OCI-LY1 (cell line): ENCODE results near the gene SH3RF1.

Experiments
- H2AFZ ChIP-seq: fragments of 200-600 bp; sonication (generic), shearing (Covaris generic); 2 replicates; pipeline ENCODE4 v1.6.0; 2014; ENCODE audit warnings: antibody characterized with exemption, mild to moderate bottlenecking, low read length
- H3F3A ChIP-seq: fragments of 200-600 bp; sonication (generic), shearing (Covaris generic); 2 replicates; pipeline ENCODE4 v1.6.0; 2014; ENCODE audit warnings: mild to moderate bottlenecking, antibody characterized with exemption, low read length, moderate library complexity; ENCODE audit not compliant: insufficient read depth
- H3K27ac ChIP-seq: fragments of 200-600 bp; sonication (generic); 2 replicates; pipeline ENCODE4 v1.5.1; 2014; ENCODE audit warnings: low read length, mixed run types, mild to moderate bottlenecking, low read depth; ENCODE audit not compliant: poor library complexity, severe bottlenecking
- H3K27me3 ChIP-seq: fragments of 200-600 bp; sonication (generic); 2 replicates; pipeline ENCODE4 v1.6.0; 2014; ENCODE audit warnings: antibody characterized with exemption, mild to moderate bottlenecking, low read length, moderate library complexity; ENCODE audit not compliant: insufficient read depth
- H3K36me3 ChIP-seq: fragments of 200-600 bp; sonication (generic); 2 replicates; pipeline ENCODE4 v1.6.1; 2014; ENCODE audit warnings: mild to moderate bottlenecking, antibody characterized with exemption, low read length, moderate library complexity, mixed read lengths; ENCODE audit not compliant: insufficient read depth
- H3K4me1 ChIP-seq: fragments of 200-600 bp; sonication (generic); 2 replicates; pipeline ENCODE4 v1.5.1; 2014; ENCODE audit warnings: mild to moderate bottlenecking, low read length, moderate library complexity; ENCODE audit not compliant: insufficient read depth, severe bottlenecking
- H3K4me2 ChIP-seq: fragments of 200-600 bp; sonication (generic), shearing (Covaris generic); 2 replicates; pipeline ENCODE4 v1.6.1; 2014; ENCODE audit warnings: low read length
- H3K4me3 ChIP-seq: fragments of 200-600 bp; sonication (generic); 2 replicates; pipeline ENCODE4 v1.5.1; 2014; ENCODE audit warnings: low read length, low read depth, mild to moderate bottlenecking, mixed read lengths; ENCODE audit not compliant: poor library complexity, severe bottlenecking
- H3K79me2 ChIP-seq: fragments of 200-600 bp; shearing (Covaris generic); 2 replicates; pipeline ENCODE4 v1.6.1; 2016; ENCODE audit warnings: mixed run types, low read length, mixed read lengths; ENCODE audit not compliant: insufficient read depth
- H3K9ac ChIP-seq: fragments of 200-600 bp; sonication (generic), shearing (Covaris generic); 2 replicates; pipeline ENCODE4 v1.6.1; 2014; ENCODE audit warnings: mild to moderate bottlenecking, low read length, mixed read lengths
- H3K9me2 ChIP-seq: fragments of 200-600 bp; sonication (generic), shearing (Covaris generic); 2 replicates; pipeline ENCODE4 v1.6.1; 2014; ENCODE audit warnings: low read depth, mild to moderate bottlenecking, low read length, mixed read lengths
- H3K9me3 ChIP-seq: fragments of 200-600 bp; shearing (Covaris generic); 2 replicates; pipeline ENCODE4 v1.6.1; 2014; ENCODE audit warnings: low read length, mixed read lengths
- H4K20me1 ChIP-seq: fragments of 200-600 bp; sonication (generic), shearing (Covaris generic); 2 replicates; pipeline ENCODE4 v1.6.0; 2016; ENCODE audit warnings: mild to moderate bottlenecking, low read length; ENCODE audit not compliant: insufficient read depth
- EZH2 ChIP-seq: fragments of 200-600 bp; sonication (generic), shearing (Covaris generic); IDR thresholded peaks from 2 replicates; pipeline ENCODE4 v1.8.0; 2017; ENCODE audit warnings: borderline replicate concordance, mixed run types, mild to moderate bottlenecking, antibody characterized with exemption, low read length, moderate library complexity, mixed read lengths
- TF ChIP-seq, protein P1 (sequence below): fragments of 200-600 bp; sonication (generic), shearing (Covaris generic); IDR thresholded peaks from 2 replicates; pipeline ENCODE4 v1.5.1; 2017; ENCODE audit warnings: mild to moderate bottlenecking, antibody characterized with exemption, low read length, moderate library complexity, mixed read lengths

SH3RF1 gene

DNA sequence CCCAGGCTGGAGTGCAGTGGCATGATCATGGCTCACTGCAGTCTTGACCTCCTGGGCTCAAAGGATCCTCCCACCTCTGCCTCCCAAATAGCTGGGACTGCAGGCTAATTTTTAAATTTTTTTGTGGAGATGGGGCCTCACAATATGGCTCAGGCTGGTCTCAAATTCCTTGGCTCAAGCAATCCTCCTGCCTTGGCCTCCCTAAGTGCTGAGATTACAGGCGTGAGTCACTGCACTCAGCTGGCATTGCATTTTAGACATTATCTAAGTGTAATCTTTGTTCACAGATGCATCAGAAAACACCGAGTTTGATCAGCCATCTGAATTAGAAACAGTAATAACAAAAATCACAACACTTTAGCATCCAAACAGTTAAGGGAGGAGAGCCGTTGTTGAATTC is 207.3 kb downstream of the SH3RF1 start:
- Histone ChIP-seq H3K79me2 (no peaks in the 10 kb centered on the region), H3K27me3 (no peaks in the 10 kb centered on the region), H3K9me2 (no peaks in the 10 kb centered on the region), H4K20me1 (no peaks in the 10 kb centered on the region), H3K9ac (no peak overlapping the region), H3K36me3 (no peaks in the 10 kb centered on the region), H3K27ac (no peak overlapping the region), H3F3A (no peaks in the 10 kb centered on the region), H2AFZ (no peak overlapping the region), H3K4me3 (no peak overlapping the region), H3K4me1 (peaks cover 5% of the 10 kb centered on the region), H3K4me2 (no peak overlapping the region), H3K9me3 (no peaks in the 10 kb centered on the region)
- TF ChIP-seq EZH2 = no peak
- TF ChIP-seq, protein P1, sequence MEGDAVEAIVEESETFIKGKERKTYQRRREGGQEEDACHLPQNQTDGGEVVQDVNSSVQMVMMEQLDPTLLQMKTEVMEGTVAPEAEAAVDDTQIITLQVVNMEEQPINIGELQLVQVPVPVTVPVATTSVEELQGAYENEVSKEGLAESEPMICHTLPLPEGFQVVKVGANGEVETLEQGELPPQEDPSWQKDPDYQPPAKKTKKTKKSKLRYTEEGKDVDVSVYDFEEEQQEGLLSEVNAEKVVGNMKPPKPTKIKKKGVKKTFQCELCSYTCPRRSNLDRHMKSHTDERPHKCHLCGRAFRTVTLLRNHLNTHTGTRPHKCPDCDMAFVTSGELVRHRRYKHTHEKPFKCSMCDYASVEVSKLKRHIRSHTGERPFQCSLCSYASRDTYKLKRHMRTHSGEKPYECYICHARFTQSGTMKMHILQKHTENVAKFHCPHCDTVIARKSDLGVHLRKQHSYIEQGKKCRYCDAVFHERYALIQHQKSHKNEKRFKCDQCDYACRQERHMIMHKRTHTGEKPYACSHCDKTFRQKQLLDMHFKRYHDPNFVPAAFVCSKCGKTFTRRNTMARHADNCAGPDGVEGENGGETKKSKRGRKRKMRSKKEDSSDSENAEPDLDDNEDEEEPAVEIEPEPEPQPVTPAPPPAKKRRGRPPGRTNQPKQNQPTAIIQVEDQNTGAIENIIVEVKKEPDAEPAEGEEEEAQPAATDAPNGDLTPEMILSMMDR = no peak

DNA sequence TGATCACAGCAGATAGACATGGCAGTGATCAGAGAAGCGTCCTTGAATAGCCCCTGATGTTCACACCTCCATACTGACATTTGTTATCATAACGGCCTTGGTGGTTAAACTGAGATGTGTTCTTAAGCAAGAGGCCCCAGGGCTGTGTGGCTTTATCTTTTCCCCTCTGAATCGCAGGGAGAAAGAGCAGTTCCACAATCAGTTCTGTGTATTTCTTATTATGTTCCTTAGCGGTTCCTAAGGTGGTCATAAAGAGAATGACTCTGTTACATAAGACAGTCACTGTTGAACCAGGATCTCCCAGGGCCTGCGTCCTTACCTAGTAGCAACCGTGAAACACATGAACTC is 207.9 kb downstream of the SH3RF1 start:
- no peak overlapping the region for H3K9ac ChIP-seq
- TF ChIP-seq EZH2 = no peak
- TF ChIP-seq, protein P1 = no peak
- H3K4me2 ChIP-seq = no peak overlapping the region
- H3K27me3 ChIP-seq = no peaks in the 10 kb centered on the region
- H3K79me2 ChIP-seq = no peaks in the 10 kb centered on the region
- no peaks in the 10 kb centered on the region for H4K20me1 ChIP-seq
- no peak overlapping the region for H3K27ac ChIP-seq
- H3F3A ChIP-seq = no peaks in the 10 kb centered on the region
- no peaks in the 10 kb centered on the region for H3K4me1 ChIP-seq
- H3K9me3 ChIP-seq = no peaks in the 10 kb centered on the region
- no peak overlapping the region for H3K4me3 ChIP-seq
- H2AFZ ChIP-seq = no peak overlapping the region
- no peaks in the 10 kb centered on the region for H3K9me2 ChIP-seq
- H3K36me3 ChIP-seq = no peaks in the 10 kb centered on the region

DNA sequence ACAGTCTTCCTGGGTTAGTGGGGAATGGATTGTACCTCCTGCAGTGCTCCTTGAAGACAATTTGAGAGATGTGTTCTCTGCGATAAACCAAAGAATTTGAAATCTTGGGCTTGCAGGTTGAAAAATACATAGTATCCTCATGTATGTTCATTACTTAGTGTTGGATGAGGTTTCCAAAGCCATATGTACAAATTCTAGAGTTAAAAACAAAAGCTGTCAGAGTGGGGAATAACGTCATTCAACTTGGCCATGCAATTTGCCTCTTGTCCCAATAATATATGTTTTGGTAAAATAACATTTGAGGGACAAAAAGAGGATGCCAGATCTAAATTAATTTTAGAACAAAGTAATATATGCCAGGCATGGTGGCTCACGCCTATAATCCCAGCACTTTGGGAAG is 209.4 kb downstream of the SH3RF1 start:
- TF ChIP-seq, protein P1 = no peak
- no peak for TF ChIP-seq EZH2
- H2AFZ ChIP-seq = no peak overlapping the region
- no peaks in the 10 kb centered on the region for H3K4me1 ChIP-seq
- no peak overlapping the region for H3K27ac ChIP-seq
- no peaks in the 10 kb centered on the region for H3F3A ChIP-seq
- H3K79me2 ChIP-seq = no peaks in the 10 kb centered on the region
- H3K4me2 ChIP-seq = no peak overlapping the region
- H3K36me3 ChIP-seq = no peaks in the 10 kb centered on the region
- H3K27me3 ChIP-seq = no peaks in the 10 kb centered on the region
- H3K4me3 ChIP-seq = no peak overlapping the region
- H4K20me1 ChIP-seq = no peaks in the 10 kb centered on the region
- H3K9me2 ChIP-seq = no peaks in the 10 kb centered on the region
- no peaks in the 10 kb centered on the region for H3K9me3 ChIP-seq
- H3K9ac ChIP-seq = no peak overlapping the region
